Cardiac muscle cell (in vitro differentiated cells and primary cell): ENCODE results near the gene ZNF497. TPM values are rescaled to one million over a fixed set of nuclear protein-coding genes. Genes with fewer than 3 reads are reported as not detected.

Experiments
- DNase-seq, 2 donors: peaks; one replicate each; pipeline versions ENCODE4 v3.0.0 to v3.0.0-alpha.2; 2010 to 2017; ENCODE audit warnings: low read depth in 1 of 2, low spot score in 1 of 2
- H3K27ac ChIP-seq: fragments of 200-600 bp; sonication (generic); 2 replicates; pipeline ENCODE4 v1.5.1; 2016
- H3K27me3 ChIP-seq: fragments of 200-600 bp; sonication (generic); 2 replicates; pipeline ENCODE4 v1.6.0; 2016; ENCODE audit warnings: control low read depth
- H3K36me3 ChIP-seq: fragments of 200-600 bp; sonication (generic); 2 replicates; pipeline ENCODE4 v1.5.1; 2016; ENCODE audit warnings: control low read depth
- H3K4me1 ChIP-seq: fragments of 200-600 bp; sonication (generic); 2 replicates; pipeline ENCODE4 v1.8.1; 2017; ENCODE audit warnings: low read depth, mild to moderate bottlenecking, mixed run types
- H3K4me3 ChIP-seq: fragments of 200-600 bp; sonication (generic); 2 replicates; pipeline ENCODE4 v1.5.1; 2016; ENCODE audit warnings: mild to moderate bottlenecking
- H3K9me3 ChIP-seq: fragments of 200-600 bp; sonication (generic); 2 replicates; pipeline ENCODE4 v1.5.1; 2017; ENCODE audit warnings: low read depth, mild to moderate bottlenecking, control low read depth
- CTCF ChIP-seq: IDR thresholded peaks from 2 replicates; pipeline ENCODE4 v1.5.1; 2012; ENCODE audit warnings: low read depth, mild to moderate bottlenecking, low read length
- polyA plus RNA-seq: library from polyadenylated mRNA; unstranded; fragments of >200 nt; fragmentation: Nextera tagmentation; extraction: Ambion mirVana; gene quantifications from 2 replicates; pipeline ENCODE4 v1.2.1, GENCODE V29; 2016
- total RNA-seq: library from RNA; depleted of rRNA; stranded (reverse); fragments of >200 nt; gene quantifications from 2 replicates; pipeline ENCODE4 v1.2.3, GENCODE V29; 2016

ZNF497 gene
- total and polyA plus RNA-seq, 2 experiments from 2014 or later: 5.8 to 7.6 TPM

GRCh38 chr19:58388175-58388526, 25.6 kb upstream of the ZNF497 start:
- Histone ChIP-seq H3K4me1 (peaks cover 13% of the 10 kb centered on the region), H3K27me3 (no peaks in the 10 kb centered on the region), H3K36me3 (peaks cover 18% of the 10 kb centered on the region), H3K27ac (no peak overlapping the region), H3K4me3 (peak overlapping the region; percentile 77), H3K9me3 (no peaks in the 10 kb centered on the region)
- no peak for DNase-seq
- TF ChIP-seq CTCF: no peak

GRCh38 chr19:58387338-58388174, 25.0 kb upstream of the ZNF497 start:
- peak overlapping the region; percentile 77 for H3K4me3 ChIP-seq
- H3K27me3 ChIP-seq: no peaks in the 10 kb centered on the region
- peaks cover 15% of the 10 kb centered on the region for H3K36me3 ChIP-seq
- TF ChIP-seq CTCF: peak; percentile 12
- peak overlapping the region; percentile 96 for H3K27ac ChIP-seq
- no peak for DNase-seq
- peaks cover 13% of the 10 kb centered on the region for H3K4me1 ChIP-seq
- no peaks in the 10 kb centered on the region for H3K9me3 ChIP-seq

GRCh38 chr19:58386576-58387337, 24.2 kb upstream of the ZNF497 start, which contains the start of gene RPS5:
RPS5 (plus strand) TSS chr19:58387269; CDS start chr19:58388138, 869 bp downstream.
- DNase-seq: peak; percentile 99
- peaks cover 13% of the 10 kb centered on the region for H3K4me1 ChIP-seq
- H3K4me3 ChIP-seq: peak within 1 kb of the TSS; percentile 77
- H3K27ac ChIP-seq: peak within 1 kb of the TSS; percentile 96
- peaks cover 13% of the 10 kb centered on the region for H3K36me3 ChIP-seq
- no peak for TF ChIP-seq CTCF
- H3K9me3 ChIP-seq: no peaks in the 10 kb centered on the region
- H3K27me3 ChIP-seq: no peaks in the 10 kb centered on the region

- DNase-seq: no peak
- peaks cover 13% of the 10 kb centered on the region for H3K4me1 ChIP-seq
- H3K9me3 ChIP-seq: no peaks in the 10 kb centered on the region
- peak overlapping the region; percentile 96 for H3K27ac ChIP-seq
- H3K4me3 ChIP-seq: peak overlapping the region; percentile 77
- peaks cover 9% of the 10 kb centered on the region for H3K36me3 ChIP-seq
- H3K27me3 ChIP-seq: no peaks in the 10 kb centered on the region
- TF ChIP-seq CTCF: no peak
Observed at GRCh38 chr19:58385891-58386575, 23.5 kb upstream of the ZNF497 start.

- no peak for TF ChIP-seq CTCF
- Histone ChIP-seq H3K4me3 (peak overlapping the region; percentile 77), H3K36me3 (peaks cover 3% of the 10 kb centered on the region), H3K27me3 (no peaks in the 10 kb centered on the region), H3K9me3 (no peaks in the 10 kb centered on the region), H3K4me1 (peaks cover 13% of the 10 kb centered on the region), H3K27ac (peak overlapping the region; percentile 96)
- no peak for DNase-seq
Observed at GRCh38 chr19:58385313-58385890, 22.9 kb upstream of the ZNF497 start.
